ENCODE results near the gene LINGO4.
A peak's percentile ranks its signal among the peaks of the same experiment; 100 is the strongest.
"Not testable (repeated sequence)": the region's sequence is repeated elsewhere in the genome, so short reads cannot be mapped to it uniquely, and the experiment has no call there.

LINGO4 gene

DNA sequence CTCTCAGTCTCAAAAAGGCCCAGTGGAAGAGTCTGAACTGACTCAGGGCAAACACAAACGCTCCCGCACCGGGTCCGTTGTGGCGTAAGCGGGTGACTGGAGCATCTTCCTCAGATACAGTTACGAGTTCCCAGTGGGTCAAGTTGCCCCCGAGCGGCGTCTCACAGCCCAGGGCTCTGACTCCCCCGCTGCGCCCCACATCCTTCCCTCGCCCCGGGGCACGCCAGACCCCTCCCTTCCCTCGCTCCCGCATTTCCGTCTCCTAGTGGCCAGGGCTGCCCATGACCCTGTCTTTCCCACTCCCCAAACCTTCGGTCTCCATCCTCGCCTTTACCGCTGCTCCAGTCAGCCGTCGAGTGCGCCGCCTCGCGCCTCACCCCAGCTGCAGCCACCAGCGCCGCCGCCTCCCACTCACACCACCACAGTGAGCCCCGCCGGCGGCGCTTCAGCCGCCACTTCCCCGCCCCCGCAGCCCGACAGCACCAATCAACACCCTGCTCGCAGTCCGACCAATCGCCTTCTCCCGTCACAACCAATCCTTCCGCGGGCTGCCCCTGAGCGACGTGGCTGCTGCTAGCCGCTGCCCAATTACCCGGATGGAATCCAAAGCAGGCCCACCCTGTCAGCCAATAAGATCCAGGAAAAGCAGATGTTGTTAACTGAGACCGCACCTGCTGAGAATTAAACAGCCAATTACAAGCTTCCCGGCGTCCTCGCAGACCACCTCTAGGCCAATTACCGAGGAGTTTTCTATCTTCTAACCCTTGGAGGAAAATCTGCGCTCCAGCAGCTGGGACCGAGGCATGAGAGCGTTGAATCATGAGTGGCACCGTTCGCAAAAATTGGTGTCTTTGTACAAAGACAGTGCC, 14.9 kb downstream of the LINGO4 start, which contains the start of gene TDRKH:
TDRKH (minus strand) TSS at position 430 of the 869 bp plus-strand sequence. CDS start 7,478 bp downstream, outside the sequence.
- Histone ChIP-seq H3K4me3 (ENCODE audit: low read depth in 1 of 2, low read length in 1 of 2) (peak within 1 kb of the TSS; percentile 93), H3K9me3 (no peaks in the 10 kb centered on the region), H3K36me3 (no peaks in the 10 kb centered on the region), H3K27ac (peak within 1 kb of the TSS; percentile 45), H3K4me1 (ENCODE audit: control insufficient read depth in 1 of 2, insufficient read depth in 1 of 2, low read depth in 1 of 2, low read length in 1 of 2) (peaks cover 9 to 18% of the 10 kb centered on the region in 2 experiments), H3K27me3 (peaks cover 25% of the 10 kb centered on the region)
- TF ChIP-seq, protein P1, sequence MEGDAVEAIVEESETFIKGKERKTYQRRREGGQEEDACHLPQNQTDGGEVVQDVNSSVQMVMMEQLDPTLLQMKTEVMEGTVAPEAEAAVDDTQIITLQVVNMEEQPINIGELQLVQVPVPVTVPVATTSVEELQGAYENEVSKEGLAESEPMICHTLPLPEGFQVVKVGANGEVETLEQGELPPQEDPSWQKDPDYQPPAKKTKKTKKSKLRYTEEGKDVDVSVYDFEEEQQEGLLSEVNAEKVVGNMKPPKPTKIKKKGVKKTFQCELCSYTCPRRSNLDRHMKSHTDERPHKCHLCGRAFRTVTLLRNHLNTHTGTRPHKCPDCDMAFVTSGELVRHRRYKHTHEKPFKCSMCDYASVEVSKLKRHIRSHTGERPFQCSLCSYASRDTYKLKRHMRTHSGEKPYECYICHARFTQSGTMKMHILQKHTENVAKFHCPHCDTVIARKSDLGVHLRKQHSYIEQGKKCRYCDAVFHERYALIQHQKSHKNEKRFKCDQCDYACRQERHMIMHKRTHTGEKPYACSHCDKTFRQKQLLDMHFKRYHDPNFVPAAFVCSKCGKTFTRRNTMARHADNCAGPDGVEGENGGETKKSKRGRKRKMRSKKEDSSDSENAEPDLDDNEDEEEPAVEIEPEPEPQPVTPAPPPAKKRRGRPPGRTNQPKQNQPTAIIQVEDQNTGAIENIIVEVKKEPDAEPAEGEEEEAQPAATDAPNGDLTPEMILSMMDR (IDR thresholded peaks at IDR 0.05), result peak; percentile 64

DNA sequence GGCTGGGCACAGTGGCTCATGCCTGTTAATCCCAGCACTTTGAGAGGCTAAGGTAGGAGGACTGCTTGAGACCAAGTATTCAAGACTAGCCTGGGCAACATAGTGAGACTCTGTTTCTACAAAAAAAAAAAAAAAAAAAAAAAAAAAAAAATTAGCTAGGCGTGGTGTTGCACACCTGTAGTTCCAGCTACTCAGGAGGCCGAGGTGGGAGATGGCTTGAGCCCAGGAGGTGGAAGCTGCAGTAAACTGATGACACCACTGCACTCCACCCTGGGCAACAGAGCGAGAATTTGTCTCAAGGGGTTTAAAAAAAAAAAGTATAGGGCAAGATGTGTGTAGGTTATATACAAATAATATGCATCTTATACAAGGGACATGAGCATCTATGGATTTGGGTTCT, 17.5 kb downstream of the LINGO4 start:
- Histone ChIP-seq H3K27ac (no peak overlapping the region), H3K4me3 (ENCODE audit: low read depth in 1 of 2, low read length in 1 of 2) (no peak overlapping the region)
- TF ChIP-seq, protein P1 (IDR thresholded peaks at IDR 0.05), result no peak

DNA sequence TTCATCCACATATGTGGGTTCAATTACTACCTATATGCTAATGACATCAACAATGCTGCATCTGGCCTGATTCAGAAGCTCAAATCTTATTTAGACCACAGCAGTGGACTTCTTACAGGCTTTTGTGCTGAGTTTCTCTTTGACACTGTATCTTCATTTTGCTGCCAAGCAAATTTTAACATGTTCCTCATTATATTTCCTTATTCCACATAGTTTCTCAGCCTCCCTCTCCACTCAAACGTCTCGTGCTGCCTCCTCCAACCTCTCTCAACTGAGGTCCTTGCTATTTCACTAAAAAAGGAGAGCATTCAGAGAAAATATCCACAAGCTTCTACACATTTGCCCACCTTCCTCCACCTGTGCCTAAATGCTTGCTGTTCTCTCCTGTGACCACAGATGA, 21.4 kb downstream of the LINGO4 start:
- TF ChIP-seq, protein P1 (IDR thresholded peaks at IDR 0.05), result no peak
- no peaks in the 10 kb centered on the region for H3K4me1 ChIP-seq (ENCODE audit: control insufficient read depth in 1 of 2, insufficient read depth in 1 of 2, low read depth in 1 of 2, low read length in 1 of 2)
- no peaks in the 10 kb centered on the region for H3K36me3 ChIP-seq
- no peaks in the 10 kb centered on the region for H3K9me3 ChIP-seq
- no peak overlapping the region for H3K27ac ChIP-seq
- no peak overlapping the region for H3K4me3 ChIP-seq (ENCODE audit: low read depth in 1 of 2, low read length in 1 of 2)
- H3K27me3 ChIP-seq, result peaks cover 7% of the 10 kb centered on the region

More for the DNA sequence above, 17.5 kb downstream of the LINGO4 start:
- H3K9me3 ChIP-seq, result no peaks in the 10 kb centered on the region
- H3K4me1 ChIP-seq (ENCODE audit: control insufficient read depth in 1 of 2, insufficient read depth in 1 of 2, low read depth in 1 of 2, low read length in 1 of 2), result peaks cover 9 to 18% of the 10 kb centered on the region in 2 experiments
- peaks cover 28% of the 10 kb centered on the region for H3K27me3 ChIP-seq
- H3K36me3 ChIP-seq, result no peaks in the 10 kb centered on the region

DNA sequence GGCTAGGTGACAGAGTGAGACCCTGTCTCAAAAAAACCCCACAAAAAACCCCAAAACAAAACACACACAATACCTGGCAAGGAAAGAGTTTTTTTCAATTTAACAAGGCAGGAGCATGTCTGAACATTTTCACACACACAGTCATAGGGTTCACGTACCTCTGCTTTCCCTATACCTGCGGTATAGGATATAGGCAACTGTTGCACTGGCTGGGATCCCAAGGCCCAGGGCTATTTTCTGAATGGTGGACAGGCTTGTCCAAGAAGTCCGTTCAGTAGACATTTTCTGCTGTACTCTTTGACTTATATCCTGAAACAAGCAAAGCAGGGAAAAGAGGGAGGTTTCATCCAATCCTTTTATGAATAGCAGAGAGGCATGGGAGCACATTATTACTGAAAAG, 22.5 kb downstream of the LINGO4 start:
- TF ChIP-seq, protein P1 (IDR thresholded peaks at IDR 0.05), result no peak
- no peaks in the 10 kb centered on the region for H3K36me3 ChIP-seq
- no peaks in the 10 kb centered on the region for H3K4me1 ChIP-seq (ENCODE audit: control insufficient read depth in 1 of 2, insufficient read depth in 1 of 2, low read depth in 1 of 2, low read length in 1 of 2)
- peaks cover 7% of the 10 kb centered on the region for H3K27me3 ChIP-seq
- H3K4me3 ChIP-seq (ENCODE audit: low read depth in 1 of 2, low read length in 1 of 2), result no peak overlapping the region
- no peak overlapping the region for H3K27ac ChIP-seq
- no peaks in the 10 kb centered on the region for H3K9me3 ChIP-seq

DNA sequence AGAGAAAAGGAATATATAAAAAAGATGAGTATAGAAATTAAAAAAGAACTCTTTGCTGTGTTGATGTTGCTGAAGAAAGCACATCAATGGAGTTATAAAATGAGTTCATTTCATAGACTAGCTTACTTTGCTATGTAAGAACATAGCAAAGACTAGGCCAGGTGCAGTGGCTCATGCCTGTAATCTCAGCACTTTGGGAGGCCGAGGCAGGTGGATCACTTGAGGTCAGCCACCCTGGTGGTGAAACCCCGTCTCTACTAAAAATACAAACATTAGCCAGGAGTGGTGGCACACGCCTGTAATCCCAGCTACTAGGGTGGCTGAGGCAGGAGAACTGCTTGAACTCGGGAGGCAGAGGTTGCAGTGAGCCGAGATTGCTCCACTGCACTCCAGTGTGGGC, 23.2 kb downstream of the LINGO4 start:
- H3K4me1 ChIP-seq (ENCODE audit: control insufficient read depth in 1 of 2, insufficient read depth in 1 of 2, low read depth in 1 of 2, low read length in 1 of 2); H3K27me3 ChIP-seq; H3K4me3 ChIP-seq (ENCODE audit: low read depth in 1 of 2, low read length in 1 of 2); H3K27ac ChIP-seq; H3K9me3 ChIP-seq; H3K36me3 ChIP-seq: not testable (repeated sequence)

DNA sequence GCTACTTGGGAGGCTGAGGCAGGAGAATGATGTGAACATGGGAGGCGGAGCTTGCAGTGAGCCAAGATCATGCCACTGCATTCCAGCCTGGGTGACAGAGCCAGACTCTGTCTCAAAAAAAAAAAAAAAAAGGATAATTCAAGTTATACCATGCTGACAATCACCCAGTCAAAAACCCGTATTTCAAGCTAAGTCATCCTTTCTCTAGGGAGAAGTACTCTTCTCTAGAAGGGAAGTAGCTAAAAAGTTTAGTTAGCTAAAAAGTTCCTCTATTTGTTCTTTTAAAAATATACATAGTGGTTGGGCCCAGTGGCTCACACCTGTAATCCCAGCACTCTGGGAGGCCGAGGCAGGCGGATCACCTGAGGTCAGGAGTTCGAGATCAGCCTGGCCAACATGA, 24.5 kb downstream of the LINGO4 start:
- not testable (repeated sequence) for H3K9me3 ChIP-seq, H3K27ac ChIP-seq, H3K27me3 ChIP-seq

More for the DNA sequence above, 24.5 kb downstream of the LINGO4 start:
- not testable (repeated sequence) for H3K36me3 ChIP-seq; H3K4me1 ChIP-seq (ENCODE audit: control insufficient read depth in 1 of 2, insufficient read depth in 1 of 2, low read depth in 1 of 2, low read length in 1 of 2); H3K4me3 ChIP-seq (ENCODE audit: low read depth in 1 of 2, low read length in 1 of 2)

All from neutrophil (primary cell).